GDM1 (cell line): ENCODE results near the gene TBC1D9.
"Not testable (repeated sequence)": the region's sequence is repeated elsewhere in the genome, so short reads cannot be mapped to it uniquely, and the experiment has no call there.

ENCODE experiments used
- DNase-seq: peaks from one replicate; lab custom pipeline; 2025; lab: John Stamatoyannopoulos, UW

The TBC1D9 gene

GRCh38 chr4:140756319-140757231 lies at the start of gene TBC1D9:
TSS of gene TBC1D9 (minus strand) at chr4:140756385. CDS start at chr4:140756045, 340 bp downstream.
- no peak for DNase-seq

- DNase-seq = no peak
These were observed 49.1 kb upstream of the TBC1D9 start for GRCh38 chr4:140805293-140805692.

- DNase-seq = no peak
These were observed 46.4 kb upstream of the TBC1D9 start for GRCh38 chr4:140802591-140802990.

DNA sequence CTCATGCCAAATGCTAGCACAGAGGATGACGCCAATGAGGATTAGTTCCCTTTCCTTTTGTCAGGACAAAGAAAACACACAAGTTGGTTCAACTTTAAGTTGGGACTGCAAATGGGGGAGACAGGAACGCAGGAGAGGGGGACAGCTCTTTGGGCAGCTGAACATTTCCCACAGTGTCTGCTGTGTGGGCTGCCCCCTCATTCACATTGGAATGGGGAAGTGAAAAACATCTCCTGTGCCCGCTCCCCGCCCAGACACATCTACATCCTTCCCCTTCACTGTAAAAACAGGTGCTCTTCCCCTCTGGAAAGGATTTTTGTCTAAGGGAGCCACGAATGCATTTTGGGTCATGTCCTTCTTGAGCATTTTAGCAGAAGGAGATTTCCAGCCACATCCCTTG lies 44.5 kb upstream of the TBC1D9 start:
- no peak for DNase-seq

DNA sequence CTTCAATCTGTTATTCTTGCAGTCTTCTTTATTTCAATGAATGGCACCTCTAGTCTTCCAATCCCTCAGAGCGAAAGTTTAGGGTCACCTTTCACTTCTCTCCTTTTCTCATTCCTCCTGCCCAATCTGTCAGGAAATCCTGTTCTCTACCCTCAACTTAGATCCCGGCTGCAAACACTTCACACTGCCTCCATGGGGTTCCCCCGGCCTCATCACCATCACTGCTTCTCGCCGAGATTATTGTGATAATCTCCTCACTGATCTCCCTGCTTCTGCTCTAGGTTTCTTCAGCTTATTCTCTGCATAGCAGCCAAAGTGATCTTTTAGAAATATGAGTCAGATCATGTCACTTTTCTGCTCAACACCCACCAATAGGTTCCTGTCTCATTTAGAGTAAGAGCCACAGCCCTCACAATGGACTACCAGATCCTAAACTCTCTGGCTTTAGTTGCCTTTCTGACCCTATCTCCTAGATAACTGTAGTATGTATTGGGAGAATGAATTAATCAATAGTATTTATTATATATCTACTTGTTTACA lies 43.6 kb upstream of the TBC1D9 start:
- no peak for DNase-seq

- DNase-seq = no peak
These were observed 37.1 kb upstream of the TBC1D9 start for GRCh38 chr4:140793291-140793690.

DNA sequence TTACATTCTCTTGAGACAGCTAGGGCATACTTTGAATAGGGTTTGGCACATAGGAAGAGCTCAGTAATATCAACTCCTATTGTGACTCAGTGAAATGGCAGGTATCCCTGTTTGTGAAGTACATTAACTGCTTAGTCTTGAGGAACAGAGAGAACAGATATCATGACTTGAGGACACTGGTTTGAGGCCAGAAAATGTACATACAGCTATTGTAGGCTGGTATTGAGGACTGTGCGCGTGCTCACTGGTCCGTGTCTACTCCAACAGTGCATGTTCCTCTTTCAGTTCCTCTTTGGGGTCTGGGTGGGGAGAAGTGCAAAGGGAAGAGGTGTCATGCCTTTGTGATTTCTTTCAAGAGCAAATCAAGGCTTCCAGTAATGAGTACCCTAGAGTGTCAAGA lies 34.6 kb upstream of the TBC1D9 start:
- DNase-seq = peak; percentile 24

GRCh38 chr4:140790171-140790570 lies 34.0 kb upstream of the TBC1D9 start:
- DNase-seq = no peak

GRCh38 chr4:140789759-140790158 lies 33.6 kb upstream of the TBC1D9 start:
- DNase-seq = no peak

DNA sequence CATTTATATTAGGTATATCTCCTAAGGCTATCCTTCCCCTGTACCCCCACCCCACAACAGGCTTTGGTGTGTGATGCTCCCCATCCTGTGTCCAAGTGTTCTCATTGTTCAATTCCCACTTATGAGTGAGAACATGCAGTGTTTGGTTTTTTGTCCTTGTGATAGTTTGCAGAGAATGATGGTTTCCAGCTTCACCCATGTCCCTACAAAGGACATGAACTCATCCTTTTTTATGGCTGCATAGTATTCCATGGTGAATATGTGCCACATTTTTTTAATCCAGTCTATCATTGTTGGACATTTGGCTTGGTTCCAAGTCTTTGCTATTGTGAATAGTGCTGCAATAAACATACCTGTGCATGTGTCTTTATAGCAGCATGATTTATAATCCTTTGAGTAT lies 26.6 kb upstream of the TBC1D9 start:
- DNase-seq = not testable (repeated sequence)

DNA sequence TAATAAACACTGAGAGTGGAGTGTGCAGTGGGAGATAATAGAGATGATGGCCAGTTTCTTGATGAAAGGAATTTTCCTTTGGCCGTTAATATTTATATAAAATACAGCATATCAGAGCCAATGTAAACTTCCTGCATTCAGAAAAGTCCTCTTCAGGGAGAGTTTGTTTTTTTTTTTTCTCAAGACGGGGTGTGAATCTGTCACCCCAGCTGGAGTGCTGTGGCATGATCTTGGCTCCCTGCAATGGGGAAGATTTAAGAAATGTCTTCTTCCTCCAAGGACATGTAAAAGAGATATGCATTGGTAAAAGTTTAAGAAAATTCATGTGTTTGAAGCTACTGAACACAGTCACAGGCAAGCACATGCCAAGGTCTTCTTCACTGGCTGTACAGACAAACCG lies 25.4 kb upstream of the TBC1D9 start:
- DNase-seq = no peak

DNA sequence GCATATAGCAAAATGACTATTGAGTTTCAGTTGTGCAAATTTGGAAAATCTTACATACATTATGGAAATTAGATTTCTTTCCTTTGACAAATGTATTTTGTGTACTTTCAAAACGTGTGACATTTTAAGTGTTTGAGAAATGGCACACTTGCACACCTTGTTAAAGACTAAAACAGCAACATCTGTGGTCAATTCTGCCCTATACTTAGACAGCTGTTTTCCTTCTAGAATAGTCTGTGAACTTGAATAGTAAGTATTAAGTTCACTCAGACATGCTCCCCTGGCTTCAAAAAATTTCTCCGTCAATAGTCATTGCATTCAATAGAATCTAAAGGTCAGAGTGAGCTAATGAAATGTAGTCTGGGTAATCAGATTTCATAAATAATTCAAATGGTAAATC lies 21.7 kb upstream of the TBC1D9 start:
- DNase-seq = no peak

DNA sequence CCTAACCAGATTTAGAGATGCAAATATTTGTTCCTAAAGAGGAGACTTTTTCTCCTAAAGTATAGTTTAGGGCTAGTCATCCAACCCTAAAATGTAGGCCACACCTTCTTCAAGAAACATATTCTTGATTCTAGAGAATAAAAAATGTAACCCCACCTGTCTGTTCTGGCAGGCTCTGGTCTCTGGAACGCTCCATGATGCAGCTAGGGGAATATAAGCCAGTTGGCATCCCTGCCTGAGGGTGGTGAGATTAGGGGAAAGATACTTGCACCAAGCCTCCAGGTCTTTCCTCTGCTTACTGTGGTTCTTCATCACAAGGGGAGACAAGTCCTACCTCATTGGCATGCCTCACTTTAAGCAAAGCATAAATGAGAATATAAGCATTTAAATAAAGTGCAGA lies 21.2 kb upstream of the TBC1D9 start:
- DNase-seq = no peak

GRCh38 chr4:140776556-140776955 lies 20.4 kb upstream of the TBC1D9 start:
- no peak for DNase-seq

DNA sequence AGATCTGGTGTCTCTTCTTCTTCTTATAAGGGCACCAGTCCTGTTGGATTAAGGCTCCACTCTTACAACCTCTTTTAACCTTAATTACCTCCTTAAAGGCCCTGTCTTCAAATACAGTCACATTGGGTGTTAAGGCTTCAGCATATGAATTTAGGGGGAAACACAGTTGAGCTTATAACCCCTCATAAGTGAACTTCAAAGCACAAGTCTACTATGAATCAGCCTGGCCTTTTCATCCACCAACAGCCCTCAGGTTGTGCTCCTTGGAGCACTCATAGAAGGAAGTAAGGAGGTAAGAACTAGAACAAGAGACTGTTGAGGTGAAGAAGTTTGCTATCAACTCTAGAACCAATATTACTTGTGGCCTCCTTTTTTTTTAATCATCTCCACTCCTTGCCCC lies 18.8 kb upstream of the TBC1D9 start:
- no peak for DNase-seq

GRCh38 chr4:140774510-140774909 lies 18.3 kb upstream of the TBC1D9 start:
- no peak for DNase-seq

- DNase-seq = no peak
These were observed 13.0 kb upstream of the TBC1D9 start for GRCh38 chr4:140769209-140769608.

DNA sequence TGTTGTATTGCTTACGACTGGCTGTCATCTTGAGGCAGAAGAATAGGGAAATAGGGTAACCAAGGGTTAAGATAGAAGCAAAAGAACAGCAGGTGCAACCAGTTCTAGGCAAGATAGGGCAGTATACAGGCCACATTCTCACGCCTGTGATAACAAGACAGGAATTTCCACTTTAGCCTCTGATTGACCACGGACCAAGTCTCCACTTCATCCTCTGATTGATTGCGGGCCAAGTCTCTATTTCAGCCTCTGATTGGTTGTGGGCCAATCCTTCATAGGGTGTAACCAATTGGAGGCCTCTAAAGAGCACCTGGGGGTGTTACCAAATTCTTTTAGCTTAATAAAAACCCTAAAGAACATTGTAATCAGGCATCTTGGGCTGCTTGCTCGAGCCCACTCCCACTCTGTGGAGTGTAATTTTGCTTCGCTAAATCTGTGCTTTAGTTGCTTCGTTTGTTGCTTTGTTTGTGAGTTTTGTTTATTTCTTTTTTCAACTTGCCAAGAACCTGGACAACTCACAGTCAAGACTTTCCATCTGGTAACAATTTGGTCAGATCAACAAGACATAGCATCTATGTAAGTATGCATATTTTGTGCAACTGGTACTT lies 8.7 kb upstream of the TBC1D9 start:
- DNase-seq = no peak

GRCh38 chr4:140762202-140762601 lies 6.0 kb upstream of the TBC1D9 start:
- no peak for DNase-seq

DNA sequence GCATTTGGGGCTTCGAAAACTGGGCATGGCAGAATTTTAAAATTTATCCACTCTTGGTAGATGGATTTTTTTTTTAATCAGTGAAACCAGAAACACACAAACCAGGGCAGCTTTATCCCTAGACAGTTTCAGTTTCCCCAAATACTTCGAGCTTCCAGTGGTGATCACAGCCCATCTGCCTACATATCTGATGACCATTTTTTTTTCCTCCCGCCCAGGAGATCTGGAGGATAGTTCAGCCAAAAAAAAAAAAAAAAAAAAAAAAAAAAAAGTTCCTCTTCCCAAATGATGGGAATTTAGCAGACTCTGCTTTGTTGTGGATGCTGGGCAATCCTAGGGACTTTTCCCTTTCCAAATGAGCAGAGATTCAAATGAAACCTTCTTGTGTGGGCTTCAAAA lies 1.0 kb upstream of the TBC1D9 start:
- DNase-seq = no peak

DNA sequence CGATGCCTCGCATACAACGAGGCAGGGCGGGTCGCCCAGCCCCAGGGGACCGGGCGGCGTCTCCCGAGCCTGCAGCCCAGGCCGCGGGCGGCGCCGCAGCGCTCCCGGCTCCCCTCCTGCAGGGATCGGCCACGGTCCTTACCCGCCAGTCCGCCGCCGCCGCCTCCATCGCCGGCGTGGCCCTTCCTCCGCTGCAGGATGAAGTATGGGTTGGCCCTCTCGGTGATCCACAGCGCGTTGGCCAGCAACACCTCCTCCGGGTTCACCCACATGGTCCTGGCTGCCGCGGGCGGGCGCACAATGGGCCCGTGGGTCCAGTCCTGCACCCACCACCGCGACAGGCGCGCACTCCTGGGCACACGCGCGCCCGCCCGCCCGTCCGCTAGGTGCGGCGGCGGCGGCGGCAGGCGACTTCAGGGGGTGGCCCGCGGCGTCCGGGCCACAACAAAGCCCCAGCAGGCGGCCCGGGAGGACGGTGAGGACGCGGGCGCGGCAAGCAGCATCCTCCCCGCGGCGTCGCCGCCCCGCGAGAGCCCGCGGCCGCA lies 339 bp downstream of the TBC1D9 start:
- DNase-seq = no peak

- no peak for DNase-seq
These were observed 1.0 kb downstream of the TBC1D9 start for GRCh38 chr4:140754918-140755773.
